Muscle layer of duodenum (tissue), 2 donors: Measurements from ENCODE around the gene LRCH3.
"Not testable (repeated sequence)": the region's sequence is repeated elsewhere in the genome, so short reads cannot be mapped to it uniquely, and the experiment has no call there.

ENCODE experiments used
- H3K27ac ChIP-seq: one replicate; pipeline ENCODE4 v1.7.0; 2013; ENCODE audit warnings: mild to moderate bottlenecking, low read length
- H3K27me3 ChIP-seq: one replicate; pipeline ENCODE4 v1.7.0; 2013; ENCODE audit warnings: low read depth, mild to moderate bottlenecking, control low read depth, low read length
- H3K36me3 ChIP-seq, 2 donors: one replicate each; pipeline ENCODE4 v1.7.0; 2013; ENCODE audit warnings: low read length in 2 of 2, control low read depth in 1 of 2, mild to moderate bottlenecking in 1 of 2; ENCODE audit not compliant: insufficient read depth in 2 of 2, control insufficient read depth in 1 of 2
- H3K4me1 ChIP-seq, 2 donors: one replicate each; pipeline ENCODE4 v1.7.0; 2013; ENCODE audit warnings: low read length in 2 of 2, mild to moderate bottlenecking in 2 of 2, control low read depth in 1 of 2, moderate library complexity in 1 of 2; ENCODE audit not compliant: insufficient read depth in 2 of 2, control insufficient read depth in 1 of 2
- H3K4me3 ChIP-seq, 2 donors: one replicate each; pipeline ENCODE4 v1.7.0; 2013; ENCODE audit warnings: low read length in 2 of 2, low read depth in 1 of 2, mild to moderate bottlenecking in 1 of 2
- H3K9me3 ChIP-seq, 2 donors: one replicate each; pipeline ENCODE4 v1.7.0; 2013; ENCODE audit warnings: low read length in 2 of 2, control low read depth in 1 of 2, mild to moderate bottlenecking in 1 of 2; ENCODE audit not compliant: control insufficient read depth in 1 of 2
- donor health status: healthy.

The LRCH3 gene

DNA sequence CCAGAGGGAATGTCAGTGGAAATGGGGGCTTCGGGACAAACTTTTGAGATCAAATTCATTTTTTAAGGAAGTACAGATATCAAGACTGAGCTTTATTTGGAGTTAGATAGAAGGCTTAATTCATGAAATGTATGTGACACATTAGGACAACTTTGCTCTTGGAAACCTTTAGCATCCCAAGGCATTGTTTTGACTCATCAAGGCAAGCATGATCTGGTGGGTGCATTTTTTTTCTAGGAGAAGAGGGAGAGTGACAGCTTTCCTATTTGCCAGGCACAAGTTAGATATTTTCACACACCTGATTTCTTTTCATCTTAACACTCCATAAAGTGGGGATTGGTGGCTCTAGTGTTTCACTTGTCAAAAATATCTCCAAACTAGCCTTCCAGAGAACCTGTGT lies 97.5 kb downstream of the LRCH3 start:
- H3K4me1 ChIP-seq: no peaks in the 10 kb centered on the region
- H3K4me3 ChIP-seq: no peak overlapping the region
- no peaks in the 10 kb centered on the region for H3K9me3 ChIP-seq
- H3K36me3 ChIP-seq: peaks cover 5 to 32% of the 10 kb centered on the region in 2 donors
- H3K27ac ChIP-seq: no peak overlapping the region
- H3K27me3 ChIP-seq: no peaks in the 10 kb centered on the region

DNA sequence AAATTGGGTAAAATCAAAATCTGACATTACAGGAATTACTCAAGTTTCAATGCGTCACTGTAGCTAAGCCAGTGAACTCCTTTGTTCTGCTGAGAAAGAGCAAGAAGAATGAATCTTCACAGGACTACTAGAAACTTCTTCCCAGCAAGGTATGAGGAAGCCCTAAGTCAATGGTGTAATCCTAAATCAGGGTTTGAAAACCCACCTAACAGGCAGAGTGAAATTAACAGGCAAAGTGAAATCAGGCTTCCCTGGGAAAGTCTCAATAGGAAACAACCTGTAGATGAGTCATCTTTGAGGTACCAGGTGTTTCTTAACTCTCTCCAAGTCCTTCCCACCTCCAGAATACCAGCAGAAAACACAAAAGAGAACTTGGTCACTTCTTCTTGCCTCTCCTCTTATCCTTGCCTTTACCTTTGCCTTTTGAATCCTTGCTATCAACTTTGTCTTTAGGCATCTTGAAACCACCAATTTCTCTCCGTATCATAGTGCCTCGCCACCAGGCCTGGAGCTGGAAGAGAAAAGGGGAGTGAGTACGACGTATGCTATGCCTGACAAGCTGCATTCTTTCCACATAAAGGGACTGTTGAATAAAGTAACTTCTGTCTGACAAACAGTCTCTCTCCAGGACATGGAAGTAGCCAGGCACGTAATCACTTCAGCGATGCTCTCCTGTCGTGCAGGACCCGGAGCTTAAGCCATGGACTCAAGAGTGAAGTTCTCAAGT lies 98.3 kb downstream of the LRCH3 start:
- Histone ChIP-seq H3K4me3 (no peak overlapping the region), H3K4me1 (no peaks in the 10 kb centered on the region), H3K9me3 (no peaks in the 10 kb centered on the region), H3K27ac (no peak overlapping the region), H3K27me3 (no peaks in the 10 kb centered on the region), H3K36me3 (peaks cover 0 to 23% of the 10 kb centered on the region in 2 donors)

DNA sequence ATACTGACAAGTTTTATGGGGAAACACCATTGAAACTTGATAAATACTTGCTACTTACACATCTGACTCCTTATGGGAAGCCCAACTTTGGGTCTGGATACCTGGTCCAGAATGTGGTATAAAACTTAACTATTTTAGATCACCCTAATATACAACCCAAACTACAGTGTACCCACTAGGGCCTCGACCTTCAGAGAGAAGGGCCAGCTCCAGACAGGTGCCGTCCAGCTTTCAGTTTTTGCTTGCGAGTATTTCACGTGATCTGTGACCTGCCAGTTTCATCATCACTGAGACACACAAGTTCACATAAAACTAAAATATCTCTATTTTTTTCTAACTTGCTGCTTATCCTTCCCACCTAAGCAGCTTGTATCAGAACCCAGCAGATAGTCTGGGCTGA lies 99.6 kb downstream of the LRCH3 start:
- no peaks in the 10 kb centered on the region for H3K4me1 ChIP-seq
- H3K27ac ChIP-seq: no peak overlapping the region
- no peak overlapping the region for H3K4me3 ChIP-seq
- peaks cover 0 to 10% of the 10 kb centered on the region in 2 donors for H3K36me3 ChIP-seq
- no peaks in the 10 kb centered on the region for H3K9me3 ChIP-seq
- H3K27me3 ChIP-seq: no peaks in the 10 kb centered on the region

DNA sequence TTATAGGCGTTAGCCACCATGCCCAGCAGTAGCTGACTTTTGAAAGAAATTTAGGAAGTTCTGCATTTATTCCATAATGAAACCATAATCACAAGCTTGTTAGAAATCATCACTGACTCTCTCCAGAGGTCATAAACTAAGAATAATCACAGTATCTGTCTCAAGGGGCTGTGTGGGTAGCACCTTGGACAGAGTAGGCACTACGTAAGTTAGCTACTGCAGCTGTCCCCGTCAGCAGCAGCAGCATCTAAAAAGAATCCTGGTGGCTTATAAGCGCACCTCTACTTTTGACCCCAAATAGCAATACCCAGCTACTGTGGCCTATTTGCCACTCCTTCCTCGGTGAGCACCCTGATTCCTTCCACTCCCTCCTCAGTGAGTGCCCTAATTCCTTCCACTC lies 101.1 kb downstream of the LRCH3 start:
- H3K4me1 ChIP-seq: no peaks in the 10 kb centered on the region
- H3K27ac ChIP-seq: no peak overlapping the region
- peaks cover 0 to 6% of the 10 kb centered on the region in 2 donors for H3K36me3 ChIP-seq
- H3K9me3 ChIP-seq: no peaks in the 10 kb centered on the region
- no peaks in the 10 kb centered on the region for H3K27me3 ChIP-seq
- no peak overlapping the region for H3K4me3 ChIP-seq

DNA sequence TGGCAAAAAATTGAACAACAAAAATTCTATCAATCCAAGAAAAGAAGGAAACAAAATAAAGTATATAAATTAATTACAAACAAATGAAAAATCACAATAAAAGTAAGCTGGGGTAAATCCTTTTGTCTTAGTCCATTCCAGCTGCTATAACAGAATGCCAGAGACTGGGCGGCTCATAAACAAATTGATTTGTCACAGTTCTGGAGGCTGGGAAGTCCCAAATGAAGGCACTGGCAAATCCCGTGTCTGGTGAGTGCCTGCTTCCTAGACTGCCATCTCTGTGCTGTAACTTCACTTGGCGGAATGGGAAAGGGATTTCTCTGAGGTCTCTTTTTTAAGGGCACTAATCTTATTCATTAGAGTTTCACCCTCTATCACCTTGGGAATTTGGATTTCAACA lies 105.4 kb downstream of the LRCH3 start:
- H3K9me3 ChIP-seq: no peaks in the 10 kb centered on the region
- H3K4me1 ChIP-seq: no peaks in the 10 kb centered on the region
- no peaks in the 10 kb centered on the region for H3K27me3 ChIP-seq
- H3K36me3 ChIP-seq: no peaks in the 10 kb centered on the region
- H3K4me3 ChIP-seq: no peak overlapping the region
- no peak overlapping the region for H3K27ac ChIP-seq

DNA sequence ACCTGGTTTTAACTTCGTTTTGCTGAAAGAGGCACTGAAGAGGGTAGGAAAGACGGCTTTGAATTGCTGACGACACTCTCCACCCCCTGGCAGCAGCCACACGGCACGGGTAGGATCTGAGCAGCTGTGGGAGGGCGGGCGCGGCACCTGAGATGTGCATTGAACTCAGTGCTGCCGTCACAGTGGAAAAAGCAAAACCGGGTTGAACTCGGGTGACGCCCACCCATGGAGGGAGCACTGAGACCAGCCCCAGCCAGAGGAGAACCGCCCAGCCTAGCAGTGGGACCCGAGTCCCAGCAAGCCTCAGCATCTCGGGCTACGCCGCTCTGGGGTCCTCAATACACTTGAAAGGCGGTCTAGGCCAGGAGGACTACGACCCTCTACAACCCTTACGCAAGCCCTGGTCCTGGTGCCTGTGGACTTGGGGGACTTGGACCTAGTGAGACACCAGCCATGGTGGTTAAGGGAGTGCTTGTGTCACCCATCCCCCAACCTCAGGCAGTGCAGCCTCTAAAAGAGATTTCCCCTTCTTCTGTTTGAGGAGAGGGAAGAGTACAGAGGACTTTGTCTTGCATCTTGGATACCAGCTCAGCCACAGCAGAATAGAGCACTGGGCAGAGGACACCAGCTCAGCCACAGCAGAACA lies 108.9 kb downstream of the LRCH3 start:
- H3K36me3 ChIP-seq: no peaks in the 10 kb centered on the region

DNA sequence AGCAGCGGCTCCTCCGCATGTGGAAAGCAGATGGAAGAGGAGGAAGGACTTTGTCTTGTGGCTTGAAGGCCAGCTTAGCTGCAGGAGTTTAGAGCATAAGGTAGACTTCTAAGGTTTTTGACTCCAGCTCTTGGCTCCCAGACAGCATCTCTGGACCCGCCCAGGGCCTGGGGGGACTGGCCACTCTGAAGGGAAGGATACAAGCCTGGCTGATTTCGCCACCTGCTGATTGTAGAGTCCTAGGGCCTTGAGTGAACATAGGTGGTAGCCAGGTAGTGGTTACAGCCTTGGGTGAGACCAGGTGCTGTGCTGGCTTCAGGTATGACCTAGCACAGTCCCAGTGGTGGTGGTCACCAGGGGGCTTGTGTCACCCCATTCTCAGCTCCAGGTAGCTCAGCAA lies 110.6 kb downstream of the LRCH3 start:
- Histone ChIP-seq H3K27me3 (no peaks in the 10 kb centered on the region), H3K4me1 (peaks cover 0 to 3% of the 10 kb centered on the region in 2 donors), H3K9me3 (no peaks in the 10 kb centered on the region), H3K36me3 (no peaks in the 10 kb centered on the region), H3K4me3 (no peak overlapping the region), H3K27ac (no peak overlapping the region)

More for the DNA sequence above, 108.9 kb downstream of the LRCH3 start:
- Histone ChIP-seq H3K9me3 (no peaks in the 10 kb centered on the region), H3K4me3 (no peak overlapping the region), H3K27me3 (no peaks in the 10 kb centered on the region), H3K27ac (no peak overlapping the region), H3K4me1 (no peaks in the 10 kb centered on the region)

DNA sequence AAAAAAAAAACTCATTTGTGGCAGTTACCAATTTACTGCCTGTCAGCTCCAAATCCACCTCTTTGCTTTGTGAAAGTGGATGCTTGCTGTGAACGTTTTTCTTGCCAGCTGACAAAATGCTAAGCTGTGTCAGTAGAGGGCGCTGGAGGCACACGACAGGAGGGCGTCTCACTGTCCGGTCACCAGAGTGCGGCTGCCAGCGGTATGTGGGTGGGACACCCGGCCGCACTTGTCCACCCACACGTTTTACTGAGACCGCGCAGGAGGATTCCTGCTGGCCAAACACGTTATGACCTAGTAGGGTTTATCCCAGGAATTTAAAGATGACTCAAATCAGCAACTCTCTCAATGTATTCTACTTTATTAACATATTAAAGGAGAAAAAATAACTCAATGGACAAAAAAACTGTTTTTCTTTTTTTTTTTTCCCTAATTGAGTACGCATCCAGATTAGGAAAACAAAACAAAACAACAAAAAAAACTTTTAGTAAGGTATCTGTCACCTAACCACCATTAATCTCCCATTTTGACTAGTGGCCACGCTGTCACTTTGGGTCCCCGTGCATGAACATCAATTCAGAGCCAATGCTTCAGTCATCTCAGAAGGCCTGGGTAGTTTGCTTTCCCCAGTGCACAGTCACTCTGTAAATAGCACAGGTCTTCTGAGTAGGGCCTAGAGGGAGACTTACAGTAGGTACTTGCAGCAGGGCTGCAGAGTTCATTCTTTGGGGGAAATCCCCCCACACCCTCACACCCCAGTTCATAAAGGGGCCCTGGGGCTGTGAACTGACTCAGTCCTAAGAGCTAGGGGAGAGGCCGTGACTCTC lies 115.2 kb downstream of the LRCH3 start:
- no peaks in the 10 kb centered on the region for H3K27me3 ChIP-seq
- peak overlapping the region in 1 of 2 donors; percentile 17 for H3K4me3 ChIP-seq
- H3K36me3 ChIP-seq: no peaks in the 10 kb centered on the region
- no peaks in the 10 kb centered on the region for H3K9me3 ChIP-seq
- H3K27ac ChIP-seq: no peak overlapping the region
- H3K4me1 ChIP-seq: peaks cover 0 to 5% of the 10 kb centered on the region in 2 donors

DNA sequence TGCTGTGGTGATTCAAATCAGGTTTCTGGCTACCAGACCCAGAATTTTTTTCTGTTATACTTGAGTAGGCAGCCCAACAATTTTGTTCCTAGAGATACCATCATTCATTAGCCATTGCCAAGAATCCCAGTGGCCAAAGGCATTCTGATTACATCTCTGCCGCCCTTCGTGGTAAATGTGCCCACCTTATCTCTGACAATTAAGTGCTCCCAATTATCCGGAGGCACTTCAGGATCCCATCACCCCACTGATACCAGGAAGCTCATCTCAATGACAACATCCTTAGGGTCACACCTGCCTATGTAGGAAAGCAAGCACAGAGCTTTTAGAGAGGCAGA lies 115.8 kb downstream of the LRCH3 start:
- H3K4me3 ChIP-seq: no peak overlapping the region
- H3K4me1 ChIP-seq: peaks cover 0 to 5% of the 10 kb centered on the region in 2 donors
- no peaks in the 10 kb centered on the region for H3K36me3 ChIP-seq
- H3K27me3 ChIP-seq: no peaks in the 10 kb centered on the region
- no peak overlapping the region for H3K27ac ChIP-seq
- H3K9me3 ChIP-seq: no peaks in the 10 kb centered on the region

DNA sequence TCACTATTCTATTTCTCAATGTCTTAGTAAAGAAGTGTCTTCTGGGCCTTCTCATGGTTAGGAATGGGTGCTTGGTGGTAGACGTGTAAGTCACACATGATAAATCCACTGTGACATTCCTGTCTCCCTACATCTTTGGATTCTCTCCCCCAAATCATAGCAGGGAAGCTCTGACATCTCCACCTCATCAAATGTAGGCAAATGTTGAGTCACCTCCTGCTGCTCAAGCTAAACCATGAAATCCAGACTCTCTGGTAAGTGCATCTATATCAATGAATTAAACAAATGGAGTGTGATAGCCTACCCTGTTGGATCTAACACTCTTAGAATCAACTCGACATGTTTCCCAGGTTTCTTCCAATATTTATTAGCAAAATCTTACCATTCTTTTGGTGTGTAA lies 116.1 kb downstream of the LRCH3 start:
- Histone ChIP-seq H3K4me3 (no peak overlapping the region), H3K27ac (no peak overlapping the region), H3K9me3 (no peaks in the 10 kb centered on the region), H3K4me1 (peaks cover 0 to 5% of the 10 kb centered on the region in 2 donors), H3K36me3 (no peaks in the 10 kb centered on the region), H3K27me3 (no peaks in the 10 kb centered on the region)

DNA sequence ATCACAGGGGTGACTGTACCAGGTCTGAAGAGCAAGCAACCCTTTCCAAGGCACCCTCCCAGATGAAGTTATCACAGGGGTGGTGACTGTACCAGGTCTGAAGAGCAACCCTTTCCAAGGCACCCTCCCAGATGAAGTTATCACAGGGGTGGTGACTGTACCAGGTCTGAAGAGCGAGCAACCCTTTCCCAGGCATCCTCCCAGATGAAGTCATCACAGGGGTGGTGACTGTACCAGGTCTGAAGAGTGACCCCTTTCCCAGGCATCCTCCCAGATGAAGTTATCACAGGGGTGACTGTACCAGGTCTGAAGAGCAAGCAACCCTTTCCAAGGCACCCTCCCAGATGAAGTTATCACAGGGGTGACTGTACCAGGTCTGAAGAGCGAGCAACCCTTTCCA lies 117.5 kb downstream of the LRCH3 start:
- H3K9me3 ChIP-seq, H3K4me1 ChIP-seq, H3K27me3 ChIP-seq, H3K4me3 ChIP-seq, H3K36me3 ChIP-seq, H3K27ac ChIP-seq: not testable (repeated sequence)
